DND-41 (cell line): ENCODE data around the gene QSOX1.

Experiments
- ATAC-seq: fragments of 200-7000 bp; cut with Tn5 transposase; 3 replicates; pipeline ENCODE4 v1.9.1; 2021; ENCODE audit warnings: low read depth; ENCODE audit not compliant: insufficient read depth
- DNase-seq: peaks from one replicate; pipeline ENCODE4 v3.0.0-alpha.2; 2020
- H2AFZ ChIP-seq: 2 replicates; pipeline ENCODE4 v1.6.0; 2012; ENCODE audit warnings: low read depth, low read length
- H3K27ac ChIP-seq: 2 replicates; pipeline ENCODE4 v1.5.1; 2012; ENCODE audit warnings: low read length, inconsistent platforms
- H3K27me3 ChIP-seq: fragments of 200-600 bp; sonication (generic); 2 replicates; pipeline ENCODE4 v1.6.0; 2012; ENCODE audit warnings: low read length, mild to moderate bottlenecking, inconsistent platforms; ENCODE audit not compliant: insufficient read depth, poor library complexity
- H3K36me3 ChIP-seq: 2 replicates; pipeline ENCODE4 v1.5.1; 2012; ENCODE audit warnings: low read length, inconsistent platforms; ENCODE audit not compliant: insufficient read depth
- H3K4me1 ChIP-seq: 2 replicates; pipeline ENCODE4 v1.5.1; 2012; ENCODE audit warnings: mild to moderate bottlenecking, low read length; ENCODE audit not compliant: insufficient read depth
- H3K4me2 ChIP-seq: 2 replicates; pipeline ENCODE4 v1.6.0; 2012; ENCODE audit warnings: mild to moderate bottlenecking, moderate library complexity, low read length, inconsistent platforms; ENCODE audit not compliant: insufficient read depth
- H3K4me3 ChIP-seq, 2 experiments: fragments of 200-600 bp in 1 of 2; shearing (Covaris generic) in 1 of 2; 2 replicates each; pipeline ENCODE4 v1.5.1; 2012 to 2016; ENCODE audit warnings: inconsistent platforms in 2 of 2, low read length in 2 of 2, mild to moderate bottlenecking in 2 of 2, low read depth in 1 of 2, moderate library complexity in 1 of 2
- H3K79me2 ChIP-seq: 2 replicates; pipeline ENCODE4 v1.6.0; 2012; ENCODE audit warnings: low read length, inconsistent platforms; ENCODE audit not compliant: insufficient read depth
- H3K9ac ChIP-seq: 2 replicates; pipeline ENCODE4 v1.6.0; 2012; ENCODE audit warnings: low read depth, mild to moderate bottlenecking, inconsistent platforms, low read length, moderate library complexity
- H3K9me3 ChIP-seq: 2 replicates; pipeline ENCODE4 v1.5.1; 2012; ENCODE audit warnings: low read length, moderate library complexity, mild to moderate bottlenecking, inconsistent platforms; ENCODE audit not compliant: insufficient read depth, severe bottlenecking
- H4K20me1 ChIP-seq: 2 replicates; pipeline ENCODE4 v1.6.0; 2012; ENCODE audit warnings: low read length; ENCODE audit not compliant: insufficient read depth
- EZH2 ChIP-seq: IDR thresholded peaks from 3 replicates; pipeline ENCODE4 v1.6.1; 2012; ENCODE audit warnings: borderline replicate concordance, low read depth, mild to moderate bottlenecking, moderate library complexity, low read length, inconsistent platforms; ENCODE audit not compliant: severe bottlenecking
- TF ChIP-seq, protein P1 (sequence below): IDR thresholded peaks from 2 replicates; pipeline ENCODE4 v1.5.1; 2012; ENCODE audit warnings: borderline replicate concordance, low read length, moderate library complexity, mild to moderate bottlenecking; ENCODE audit not compliant: poor library complexity, severe bottlenecking; ENCODE audit errors: extremely low read depth

The QSOX1 gene

GRCh38 chr1:180241716-180242544 lies 87.3 kb downstream of the QSOX1 start:
- Histone ChIP-seq H3K4me1 (no peaks in the 10 kb centered on the region), H3K36me3 (no peaks in the 10 kb centered on the region), H3K27me3 (peaks cover 34% of the 10 kb centered on the region), H3K79me2 (no peaks in the 10 kb centered on the region), H2AFZ (no peak overlapping the region), H3K9me3 (no peaks in the 10 kb centered on the region), H3K4me3 (no peak overlapping the region), H3K4me2 (no peak overlapping the region), H3K9ac (no peak overlapping the region), H4K20me1 (no peaks in the 10 kb centered on the region; the same call in 1 of the 2 replicates), H3K27ac (no peak overlapping the region)
- TF ChIP-seq EZH2, result no peak
- TF ChIP-seq, protein P1, sequence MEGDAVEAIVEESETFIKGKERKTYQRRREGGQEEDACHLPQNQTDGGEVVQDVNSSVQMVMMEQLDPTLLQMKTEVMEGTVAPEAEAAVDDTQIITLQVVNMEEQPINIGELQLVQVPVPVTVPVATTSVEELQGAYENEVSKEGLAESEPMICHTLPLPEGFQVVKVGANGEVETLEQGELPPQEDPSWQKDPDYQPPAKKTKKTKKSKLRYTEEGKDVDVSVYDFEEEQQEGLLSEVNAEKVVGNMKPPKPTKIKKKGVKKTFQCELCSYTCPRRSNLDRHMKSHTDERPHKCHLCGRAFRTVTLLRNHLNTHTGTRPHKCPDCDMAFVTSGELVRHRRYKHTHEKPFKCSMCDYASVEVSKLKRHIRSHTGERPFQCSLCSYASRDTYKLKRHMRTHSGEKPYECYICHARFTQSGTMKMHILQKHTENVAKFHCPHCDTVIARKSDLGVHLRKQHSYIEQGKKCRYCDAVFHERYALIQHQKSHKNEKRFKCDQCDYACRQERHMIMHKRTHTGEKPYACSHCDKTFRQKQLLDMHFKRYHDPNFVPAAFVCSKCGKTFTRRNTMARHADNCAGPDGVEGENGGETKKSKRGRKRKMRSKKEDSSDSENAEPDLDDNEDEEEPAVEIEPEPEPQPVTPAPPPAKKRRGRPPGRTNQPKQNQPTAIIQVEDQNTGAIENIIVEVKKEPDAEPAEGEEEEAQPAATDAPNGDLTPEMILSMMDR, result no peak
- no peak for ATAC-seq
- no peak for DNase-seq

DNA sequence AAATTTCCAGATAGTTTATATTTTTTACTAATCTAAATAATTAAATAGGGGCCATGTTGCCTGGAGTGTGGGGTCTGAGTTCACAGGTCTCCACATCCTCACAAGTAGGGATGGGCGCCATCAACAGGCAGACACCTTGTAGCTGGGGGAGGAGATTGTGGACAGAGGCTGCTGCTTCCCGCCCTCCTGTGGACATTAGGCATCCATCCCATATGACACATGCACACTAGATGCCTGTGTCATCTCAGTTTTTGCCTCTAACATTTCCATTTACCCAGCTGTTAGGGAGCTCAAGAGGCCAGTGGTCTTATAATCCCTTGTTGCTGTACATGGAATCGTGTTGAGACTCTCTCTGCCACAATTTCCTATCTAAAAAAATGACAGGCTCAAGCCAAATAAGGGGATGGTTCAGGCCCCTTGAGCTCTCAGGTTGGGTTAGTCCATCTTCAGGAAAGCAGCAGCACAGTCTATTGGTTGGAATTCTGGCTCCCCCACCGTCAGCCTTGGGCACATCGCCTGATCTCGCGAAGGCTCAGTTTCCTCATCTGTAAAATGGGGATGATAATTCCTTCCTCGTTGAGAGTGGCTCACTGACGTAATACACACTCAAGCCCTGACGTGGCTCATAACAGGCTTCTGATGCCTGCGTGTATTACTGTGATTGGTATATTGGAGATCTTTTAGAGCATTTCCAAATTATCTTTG lies 89.0 kb downstream of the QSOX1 start:
- no peak for ATAC-seq
- Histone ChIP-seq H3K4me2 (no peak overlapping the region), H3K4me3 (no peak overlapping the region), H3K9ac (no peak overlapping the region), H3K27me3 (peaks cover 18% of the 10 kb centered on the region), H3K9me3 (no peaks in the 10 kb centered on the region), H3K27ac (no peak overlapping the region), H3K79me2 (no peaks in the 10 kb centered on the region), H2AFZ (no peak overlapping the region), H3K4me1 (no peaks in the 10 kb centered on the region), H4K20me1 (no peaks in the 10 kb centered on the region; the same call in 1 of the 2 replicates), H3K36me3 (no peaks in the 10 kb centered on the region)
- DNase-seq, result no peak
- no peak for TF ChIP-seq EZH2
- TF ChIP-seq, protein P1, result no peak

GRCh38 chr1:180244840-180245239 lies 90.2 kb downstream of the QSOX1 start:
- no peaks in the 10 kb centered on the region for H3K9me3 ChIP-seq
- no peaks in the 10 kb centered on the region for H3K36me3 ChIP-seq
- TF ChIP-seq, protein P1, result no peak
- TF ChIP-seq EZH2, result no peak
- ATAC-seq (no peak), DNase-seq (no peak)
- H3K79me2 ChIP-seq, result no peaks in the 10 kb centered on the region
- no peaks in the 10 kb centered on the region; the same call in 1 of the 2 replicates for H4K20me1 ChIP-seq
- H3K9ac ChIP-seq, result no peak overlapping the region
- H3K4me1 ChIP-seq, result no peaks in the 10 kb centered on the region
- no peak overlapping the region for H3K4me2 ChIP-seq
- no peak overlapping the region for H3K27ac ChIP-seq
- H3K4me3 ChIP-seq, result no peak overlapping the region
- peaks cover 8% of the 10 kb centered on the region for H3K27me3 ChIP-seq
- H2AFZ ChIP-seq, result no peak overlapping the region
